GM23248 (cell line): Measurements from ENCODE around the gene PSMB8.

Experiments
- EZH2 ChIP-seq: fragments of 200-600 bp; sonication (generic); IDR thresholded peaks from 2 replicates; pipeline ENCODE4 v1.6.1; 2018; ENCODE audit warnings: antibody characterized with exemption, mild to moderate bottlenecking; ENCODE audit not compliant: insufficient read depth, poor library complexity, severe bottlenecking
- EZH2phosphoT487 ChIP-seq: fragments of 200-600 bp; sonication (generic); IDR thresholded peaks from 2 replicates; pipeline ENCODE4 v1.6.1; 2018; ENCODE audit warnings: antibody characterized with exemption, moderate library complexity, mild to moderate bottlenecking, low read depth; ENCODE audit not compliant: insufficient read depth

- TF ChIP-seq EZH2phosphoT487 = no peak
- no peak for TF ChIP-seq EZH2
Measured at GRCh38 chr6:32879691-32880090, 35.8 kb upstream of the PSMB8 start.
